HG03558 (cell line): Measurements from ENCODE around the gene TENT4A.

Experiments used
- ATAC-seq: cut with Tn5 transposase; IDR thresholded peaks from one replicate; pipeline ENCODE4 v1.9.1; 2021; ENCODE audit warnings: moderate number of reproducible peaks; ENCODE audit not compliant: unreplicated experiment; ENCODE audit errors: extremely low read depth

TENT4A gene

GRCh38 chr5:6729386-6730310 lies 16.4 kb downstream of the TENT4A start:
- no peak for ATAC-seq

- no peak for ATAC-seq
These were observed 17.2 kb downstream of the TENT4A start for GRCh38 chr5:6730407-6730806.

- ATAC-seq = no peak
These were observed 17.6 kb downstream of the TENT4A start for GRCh38 chr5:6730807-6731206.

GRCh38 chr5:6731465-6732237 lies 18.4 kb downstream of the TENT4A start:
- ATAC-seq = no peak

- no peak for ATAC-seq
These were observed 19.6 kb downstream of the TENT4A start for GRCh38 chr5:6732634-6733410.

GRCh38 chr5:6733411-6734242 lies 20.4 kb downstream of the TENT4A start:
- no peak for ATAC-seq

GRCh38 chr5:6734243-6734700 lies 21.0 kb downstream of the TENT4A start:
- ATAC-seq = no peak

- no peak for ATAC-seq
These were observed 21.5 kb downstream of the TENT4A start for GRCh38 chr5:6734781-6735180.

GRCh38 chr5:6736106-6736505 lies 22.9 kb downstream of the TENT4A start:
- no peak for ATAC-seq

GRCh38 chr5:6736524-6737042 lies 23.4 kb downstream of the TENT4A start:
- no peak for ATAC-seq

- peak; percentile 54 for ATAC-seq
These were observed 24.1 kb downstream of the TENT4A start for GRCh38 chr5:6737043-6737941.

GRCh38 chr5:6739603-6740002 lies 26.4 kb downstream of the TENT4A start:
- no peak for ATAC-seq

GRCh38 chr5:6740586-6741150 lies 27.4 kb downstream of the TENT4A start:
- ATAC-seq = no peak

GRCh38 chr5:6742081-6742758 lies 29.0 kb downstream of the TENT4A start:
- no peak for ATAC-seq

- ATAC-seq = no peak
These were observed 29.9 kb downstream of the TENT4A start for GRCh38 chr5:6743161-6743560.

GRCh38 chr5:6744841-6745705 lies 31.8 kb downstream of the TENT4A start:
- no peak for ATAC-seq
